GM03348 (cell line): ENCODE data around the gene SYT12.

Experiments used
- DNase-seq: peaks from one replicate; pipeline ENCODE4 v3.0.0; 2012; ENCODE audit warnings: low spot score

SYT12 gene

GRCh38 chr11:67056267-67057204 is 33.6 kb downstream of the SYT12 start, which contains the start of gene RHOD:
Gene RHOD (plus strand): TSS chr11:67056847. CDS start chr11:67056903, 56 bp downstream.
- DNase-seq = peak; percentile 66

DNA sequence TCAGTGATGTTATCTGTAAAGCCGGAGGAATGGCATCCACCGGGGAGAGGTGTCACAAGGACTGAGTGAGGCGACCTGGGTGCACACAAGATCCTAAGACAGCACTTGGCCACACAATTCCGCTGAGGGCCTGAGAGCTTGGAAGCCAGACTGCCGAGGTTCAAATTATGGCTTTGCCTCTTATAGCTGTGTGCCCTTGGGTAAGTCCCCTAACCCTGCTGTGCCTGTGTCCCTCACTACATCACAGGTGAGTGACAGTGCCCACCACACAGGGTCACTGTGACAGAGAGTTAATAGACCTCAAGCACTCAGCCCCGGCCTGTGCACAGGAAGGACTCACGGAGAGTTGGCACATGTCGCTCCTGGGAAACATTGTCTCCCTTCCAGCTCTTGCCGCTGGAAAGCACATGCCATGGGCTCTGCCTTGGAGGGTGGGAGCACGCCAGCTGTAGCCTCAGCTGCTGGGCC is 34.3 kb downstream of the SYT12 start:
- DNase-seq = no peak

- DNase-seq = no peak
These were observed 35.6 kb downstream of the SYT12 start for GRCh38 chr11:67058506-67058905.

DNA sequence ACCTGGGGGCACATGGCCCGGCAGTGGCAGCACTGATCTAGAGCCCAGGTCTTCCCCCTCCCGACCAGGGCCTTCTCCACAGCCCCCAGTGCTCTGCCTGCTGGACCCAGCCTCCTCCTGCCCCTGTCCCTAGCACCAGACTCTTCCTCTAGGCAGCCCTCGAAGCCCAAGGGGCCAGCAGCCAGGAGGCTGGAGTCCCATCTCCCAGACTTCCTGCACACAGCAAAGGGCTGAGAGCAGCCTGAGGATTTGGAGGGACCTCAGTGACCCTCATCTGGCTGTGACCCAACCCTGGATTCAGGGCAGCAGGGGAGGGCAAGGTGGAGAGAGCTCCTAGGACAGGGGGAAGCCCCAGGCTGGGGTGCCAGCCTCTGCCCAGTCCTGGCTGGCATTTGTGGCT is 36.7 kb downstream of the SYT12 start:
- no peak for DNase-seq

DNA sequence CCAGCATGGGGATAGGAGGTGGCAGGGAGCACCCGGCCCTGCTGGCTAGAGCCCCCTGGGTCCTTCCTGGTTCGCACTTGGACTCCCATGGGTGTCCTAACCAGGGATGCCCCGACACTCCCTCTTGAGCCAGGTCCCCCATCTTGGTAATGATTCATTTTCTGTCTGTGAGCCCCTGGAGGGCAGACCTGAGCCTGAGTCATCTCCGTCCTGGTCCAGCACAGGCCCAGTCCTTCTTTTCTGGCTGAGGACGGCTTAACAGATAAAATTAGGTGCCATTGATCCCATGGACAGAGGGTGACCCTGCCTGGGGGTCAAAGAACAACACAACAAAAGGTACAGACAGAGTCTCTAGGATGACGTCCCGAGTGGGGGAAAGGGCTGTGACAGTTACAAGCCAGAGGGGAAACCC is 37.2 kb downstream of the SYT12 start:
- no peak for DNase-seq

- DNase-seq = no peak
These were observed 39.8 kb downstream of the SYT12 start for GRCh38 chr11:67062526-67063373.

- DNase-seq = no peak
These were observed 43.4 kb downstream of the SYT12 start for GRCh38 chr11:67066333-67066709.

DNA sequence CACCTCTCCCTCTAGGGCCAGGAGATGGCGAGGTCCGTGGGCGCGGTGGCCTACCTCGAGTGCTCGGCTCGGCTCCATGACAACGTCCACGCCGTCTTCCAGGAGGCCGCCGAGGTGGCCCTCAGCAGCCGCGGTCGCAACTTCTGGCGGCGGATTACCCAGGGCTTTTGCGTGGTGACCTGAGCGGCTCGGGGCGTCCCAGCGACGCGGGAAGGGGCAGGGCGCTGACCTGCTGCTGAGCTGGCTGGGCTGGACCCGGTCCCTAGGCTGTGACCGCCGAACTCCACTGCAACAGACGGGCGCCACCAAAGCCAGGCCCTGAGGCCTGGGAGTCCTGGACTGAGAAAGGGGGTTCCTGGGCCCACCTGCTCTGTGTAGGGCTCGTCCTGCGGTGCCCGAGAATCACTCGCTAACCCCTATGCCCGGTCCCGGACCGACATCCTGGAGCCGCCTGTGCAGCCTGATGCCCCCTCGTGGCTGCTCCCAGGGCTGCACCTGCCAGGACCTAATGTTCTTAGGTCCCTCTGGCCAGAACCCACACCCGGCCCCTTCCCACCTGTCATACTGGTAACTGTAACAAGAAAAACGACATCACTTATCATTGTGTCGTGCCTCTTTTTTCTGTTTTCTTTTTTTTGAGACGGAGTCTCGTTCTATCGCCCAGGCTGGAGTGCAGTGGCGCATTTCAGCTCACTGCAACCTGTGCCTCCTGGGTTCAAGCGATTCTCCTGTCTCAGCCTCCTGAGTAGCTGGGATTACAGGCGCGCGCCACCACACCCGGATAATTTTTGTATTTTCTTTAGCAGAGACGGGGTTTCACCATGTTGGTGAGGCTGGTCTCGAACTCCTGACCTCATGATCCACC is 48.7 kb downstream of the SYT12 start:
- DNase-seq = peak; percentile 95

DNA sequence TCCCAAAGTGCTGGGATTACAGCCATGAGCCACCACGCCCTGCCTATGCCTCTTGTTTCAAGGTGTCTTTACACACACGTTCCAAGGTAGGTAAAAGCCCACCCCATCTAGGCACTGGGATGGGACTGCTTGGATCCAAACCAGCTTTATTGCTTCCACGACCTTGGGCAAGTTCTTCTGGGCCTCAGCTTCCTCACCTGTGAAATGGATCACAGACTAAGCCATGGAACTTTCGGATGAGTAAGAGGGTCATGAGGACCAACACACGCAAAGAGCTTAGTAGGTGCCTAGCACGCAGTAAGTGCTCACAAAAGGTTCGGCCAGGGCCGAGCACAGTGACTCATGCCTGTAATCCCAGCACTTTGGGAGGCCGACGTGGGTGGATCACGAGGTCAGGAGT is 49.4 kb downstream of the SYT12 start:
- no peak for DNase-seq

DNA sequence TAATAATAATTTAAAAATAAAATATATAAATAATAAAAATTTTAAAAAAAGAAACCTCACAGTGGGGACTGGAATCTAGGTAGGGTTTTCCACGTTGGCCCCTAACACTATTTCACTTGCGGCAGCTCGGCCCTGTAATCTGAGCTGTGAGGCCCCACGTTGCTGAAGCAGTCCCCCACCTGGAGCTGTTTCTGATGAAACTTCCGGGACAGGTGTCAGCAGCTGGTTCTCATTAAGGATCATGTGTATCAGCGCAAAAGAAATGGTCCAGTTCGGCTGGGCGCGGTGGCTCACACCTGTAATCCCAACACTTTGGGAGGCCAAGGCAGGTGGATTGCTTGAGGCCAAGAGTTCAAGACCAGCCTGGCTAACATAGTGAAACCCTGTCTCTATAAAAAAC is 51.0 kb downstream of the SYT12 start:
- DNase-seq = no peak

DNA sequence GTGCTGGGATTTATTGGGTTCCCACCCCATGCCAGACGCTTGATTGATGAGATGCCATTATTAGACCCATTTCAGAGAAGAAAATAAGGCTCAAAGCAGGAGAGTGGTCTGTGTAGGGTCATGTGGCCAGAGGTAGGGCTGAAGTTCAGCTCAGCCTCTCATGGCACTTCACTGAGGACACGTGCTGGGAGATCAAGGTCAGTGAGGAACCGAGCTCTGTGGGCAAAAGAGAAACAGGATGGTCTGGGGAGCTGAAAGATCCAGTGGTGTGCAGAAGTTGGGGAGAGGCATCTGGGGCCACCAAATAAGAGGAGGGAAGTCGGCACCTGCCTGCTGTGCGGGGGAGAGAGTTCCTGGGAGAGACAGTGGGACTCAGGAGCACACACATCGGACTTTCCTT is 53.3 kb downstream of the SYT12 start:
- DNase-seq = no peak

DNA sequence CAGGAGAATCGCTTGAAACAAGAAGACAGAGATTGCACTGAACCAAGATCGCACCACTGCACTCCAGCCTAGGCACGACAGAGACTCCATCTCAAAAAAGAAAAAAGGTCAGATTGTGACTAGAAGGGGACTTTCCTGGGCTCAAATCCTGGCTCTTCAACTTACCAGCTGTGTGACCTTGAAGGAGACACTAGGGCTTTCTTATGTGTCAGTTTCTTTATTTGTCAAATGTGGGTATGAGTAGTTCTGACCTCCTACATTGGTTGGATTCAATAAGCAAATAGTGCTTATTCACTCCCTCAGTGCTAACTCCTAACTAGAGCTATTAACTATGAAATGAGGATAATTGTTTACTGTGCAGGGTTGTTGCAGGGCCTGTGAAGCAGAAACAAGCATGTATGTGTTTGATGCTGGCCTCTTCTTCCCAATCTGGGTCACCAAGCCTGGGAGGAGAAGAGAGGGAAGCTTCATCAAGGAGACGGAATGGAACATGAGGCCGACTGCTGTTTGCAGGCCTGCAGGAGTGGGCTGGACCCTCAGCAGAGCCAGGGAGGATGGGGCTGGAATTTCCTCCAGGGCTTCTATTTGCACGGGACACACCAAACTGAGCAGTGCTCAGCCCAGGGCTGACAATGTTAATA is 56.3 kb downstream of the SYT12 start:
- DNase-seq = no peak

- DNase-seq = no peak
These were observed 59.3 kb downstream of the SYT12 start for GRCh38 chr11:67082071-67082791.

- DNase-seq = no peak
These were observed 60.9 kb downstream of the SYT12 start for GRCh38 chr11:67083786-67084366.

- DNase-seq = no peak
These were observed 62.7 kb downstream of the SYT12 start for GRCh38 chr11:67085617-67086016.

DNA sequence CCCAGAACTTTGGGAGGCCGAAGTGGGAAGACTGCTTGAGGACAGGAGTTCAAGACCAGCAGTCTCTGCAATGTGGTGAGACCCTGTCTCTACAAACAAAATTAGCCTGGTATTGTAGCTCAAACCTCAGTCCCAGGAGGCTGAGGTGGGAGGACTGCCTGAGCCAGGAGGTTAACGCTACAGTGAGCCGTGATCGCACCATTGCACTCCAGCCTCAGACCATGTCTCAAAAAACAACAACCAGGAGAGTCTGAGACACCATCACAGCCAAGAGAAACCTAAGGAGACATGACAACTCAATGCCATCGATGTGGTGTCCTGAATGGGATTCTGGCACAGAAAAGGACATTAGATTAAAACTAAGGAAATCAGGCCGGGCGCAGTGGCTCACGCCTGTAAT is 67.8 kb downstream of the SYT12 start:
- DNase-seq = no peak

DNA sequence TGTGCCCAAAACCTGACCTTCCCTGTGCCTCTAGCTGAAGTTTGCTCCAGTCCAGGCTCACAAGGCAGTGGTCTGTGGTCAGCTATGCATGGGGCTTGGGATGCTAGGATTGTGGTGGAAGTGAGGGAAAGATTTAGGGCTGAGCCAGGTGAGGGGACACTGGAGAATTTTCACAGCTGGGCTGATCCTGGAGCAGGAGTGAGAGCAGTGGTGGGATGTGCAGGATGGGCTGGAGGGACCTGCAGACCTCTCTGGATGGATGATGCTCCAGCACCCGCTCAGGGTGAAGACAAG is 72.2 kb downstream of the SYT12 start:
- no peak for DNase-seq

- no peak for DNase-seq
These were observed 76.0 kb downstream of the SYT12 start for GRCh38 chr11:67098799-67099429.

- no peak for DNase-seq
These were observed 76.9 kb downstream of the SYT12 start for GRCh38 chr11:67099831-67100324.
